ENCODE measurements around the gene ZMIZ2. TPM values are rescaled to one million over a fixed set of nuclear protein-coding genes. Genes with fewer than 3 reads are reported as not detected.
A peak's percentile ranks its signal among the peaks of the same experiment; 100 is the strongest.

Gene ZMIZ2
- total and polyA plus RNA-seq, 9 of the 15 experiments (the other 6 are each of a cell fraction or from before 2014, with no cell fraction given), result 0.13 to 40.3 (median 4.9) TPM

- TF ChIP-seq CREB1 (IDR thresholded peaks at IDR 0.05) (no peak), CREB1 (CRISPR knock-in tag; IDR thresholded peaks at IDR 0.05) (no peak), HDAC2 (IDR thresholded peaks at IDR 0.05) (no peak), FOXK2 (conservative IDR thresholded peaks at IDR 0.05 in 1 of 2, IDR thresholded peaks at IDR 0.05 in 1 of 2; ENCODE audit: low read depth in 2 of 2) (no peak), RCOR1 (IDR thresholded peaks at IDR 0.05; ENCODE audit: borderline replicate concordance in 1 of 2, low read depth in 2 of 2, low read length in 2 of 2) (no peak), ZBTB7A (IDR thresholded peaks at IDR 0.05; ENCODE audit: borderline replicate concordance, control insufficient read depth, low read depth, low read length) (no peak), NCOA4 (IDR thresholded peaks at IDR 0.05; ENCODE audit: partially characterized antibody) (no peak)
Observed at GRCh38 chr7:44768628-44769371, 20.2 kb downstream of the ZMIZ2 start (continued).

- no TSS peak for BruUV-seq (replicated peaks)
- ATAC-seq (no peak), DNase-seq (ENCODE audit: extremely low read depth in 1 of 4, low spot score in 3 of 4) (no peak), FAIRE-seq (no peak)
- no peak overlapping the region for H3K27ac ChIP-seq (ENCODE audit: extremely low read depth, low read depth, low read length)
- intact Hi-C loops (cut with micrococcal nuclease), result no loop called here
- H4K20me1 ChIP-seq (replicated peaks; ENCODE audit: control insufficient read depth, insufficient read depth, low read length), result no peaks in the 10 kb centered on the region
- peak overlapping the region in 1 of 2 experiments; percentile 87; a peak in 1 of 4 replicates for H3K9ac ChIP-seq (ENCODE audit: insufficient read depth in 1 of 2, low read depth in 2 of 2, low read length in 2 of 2)
- TF ChIP-seq TFE3 (CRISPR knock-in tag; IDR thresholded peaks at IDR 0.05) (no peak), CREM (IDR thresholded peaks at IDR 0.05; ENCODE audit: low read depth) (no peak), PHB2 (IDR thresholded peaks at IDR 0.05; ENCODE audit: low read depth) (no peak), NUFIP1 (IDR thresholded peaks at IDR 0.05; ENCODE audit: partially characterized antibody) (no peak), SMARCA4 (IDR thresholded peaks at IDR 0.05) (no peak), RUNX1 (IDR thresholded peaks at IDR 0.05; ENCODE audit: low read depth) (no peak), ELF2 (CRISPR knock-in tag; IDR thresholded peaks at IDR 0.05) (no peak)
- in situ Hi-C loops (cut with MboI), result no loop called here
- POLR2A ChIA-PET, result interaction anchor here (3.0 kb wide), 1 partner anchor 29 kb away, joined by 14 read pairs; no protein-coding TSS in a partner anchor
- WGBS (ENCODE audit: insufficient coverage, low coverage, missing lambda C conversion rate), result 72% methylated on average over 8 of the region's 8 CpGs
- no peak overlapping the region for H3K4me2 ChIP-seq (ENCODE audit: insufficient read depth, low read length)
- no peak overlapping the region for H2AFZ ChIP-seq (ENCODE audit: low read depth, low read length)
- CTCF ChIA-PET (ENCODE audit: low intra/inter-chr PET ratio), result no interaction called here
- no peak overlapping the region for H3K4me3 ChIP-seq
- H3K4me1 ChIP-seq (replicated peaks in 1 of 2; ENCODE audit: control insufficient read depth in 2 of 2, insufficient read depth in 2 of 2, low read length in 2 of 2), result peaks cover 14 to 34% of the 10 kb centered on the region in 2 experiments
- no peaks in the 10 kb centered on the region for H3K9me3 ChIP-seq (replicated peaks; ENCODE audit: control insufficient read depth, insufficient read depth, low read depth, low read length)
- H3K9me1 ChIP-seq (ENCODE audit: control insufficient read depth, insufficient read depth, low read length), result peaks cover 5% of the 10 kb centered on the region
- peaks cover 36% of the 10 kb centered on the region; the same call in 2 of the 3 replicates for H3K36me3 ChIP-seq (ENCODE audit: control insufficient read depth, insufficient read depth, low read length)
- no peaks in the 10 kb centered on the region for H3K27me3 ChIP-seq (ENCODE audit: control insufficient read depth in 2 of 2, insufficient read depth in 2 of 2, low read length in 2 of 2)
- H3K79me2 ChIP-seq (ENCODE audit: control insufficient read depth, insufficient read depth, low read length), result no peaks in the 10 kb centered on the region
Observed at GRCh38 chr7:44769376-44769775, 20.7 kb downstream of the ZMIZ2 start.
